Dermis microvascular lymphatic vessel endothelial cell (primary cell): ENCODE data around the gene MSL1. TPM values are rescaled to one million over a fixed set of nuclear protein-coding genes. Genes with fewer than 3 reads are reported as not detected.
"Not testable (repeated sequence)": the region's sequence is repeated elsewhere in the genome, so short reads cannot be mapped to it uniquely, and the experiment has no call there.

ENCODE experiments used
- DNase-seq, 2 donors: peaks; one replicate each; pipeline versions ENCODE4 v3.0.0 to v3.0.0-alpha.2; 2010; ENCODE audit warnings: low read depth in 2 of 2
- total RNA-seq: library from RNA; depleted of rRNA; stranded (reverse); fragments of >200 nt; gene quantifications from 2 replicates; pipeline ENCODE4 v1.2.1, GENCODE V29; 2014

The MSL1 gene
- total RNA-seq, 1 donor from 2014 or later, result 29.0 TPM

DNA sequence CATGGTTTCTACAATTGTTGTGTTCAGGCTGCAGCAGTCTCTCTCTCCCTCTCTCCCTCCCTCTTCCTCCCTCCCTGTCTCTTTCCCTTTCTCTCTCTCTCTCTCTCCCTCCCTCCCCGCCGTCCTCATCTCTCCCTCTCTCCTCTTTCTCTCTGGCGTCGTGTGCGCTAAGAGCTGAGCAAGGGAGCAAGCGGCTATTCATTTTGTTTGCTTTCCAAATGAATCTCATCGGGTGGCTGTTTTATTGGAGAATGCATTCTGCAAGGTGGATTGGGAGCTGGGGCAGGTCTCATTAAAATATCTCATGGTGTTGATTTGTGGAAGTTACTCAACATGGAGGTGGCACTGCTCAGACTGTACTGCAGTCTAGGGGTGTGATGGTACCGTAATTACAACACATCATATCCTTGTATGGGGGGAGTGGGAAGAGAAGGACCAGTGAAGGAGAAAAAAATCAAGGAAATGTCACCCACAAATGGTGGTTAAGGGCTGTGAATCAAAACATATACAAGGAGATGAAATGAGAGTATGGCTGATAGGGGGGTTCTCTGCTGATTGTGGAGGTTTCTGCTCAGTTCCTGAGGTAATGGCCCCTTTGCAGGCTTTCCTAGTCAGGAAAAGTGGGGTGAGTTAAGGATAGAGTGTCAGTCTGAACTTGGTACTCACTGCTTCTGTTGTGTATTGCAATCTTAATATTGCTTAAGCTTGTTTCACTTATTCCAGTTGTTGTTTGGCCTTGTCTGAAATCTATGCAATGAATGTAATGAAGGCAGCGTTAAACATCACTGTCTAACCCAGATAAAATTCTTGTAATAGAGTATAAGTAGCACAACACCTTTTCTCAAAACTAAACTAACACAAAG lies 2.7 kb downstream of the MSL1 start:
- no peak for DNase-seq

DNA sequence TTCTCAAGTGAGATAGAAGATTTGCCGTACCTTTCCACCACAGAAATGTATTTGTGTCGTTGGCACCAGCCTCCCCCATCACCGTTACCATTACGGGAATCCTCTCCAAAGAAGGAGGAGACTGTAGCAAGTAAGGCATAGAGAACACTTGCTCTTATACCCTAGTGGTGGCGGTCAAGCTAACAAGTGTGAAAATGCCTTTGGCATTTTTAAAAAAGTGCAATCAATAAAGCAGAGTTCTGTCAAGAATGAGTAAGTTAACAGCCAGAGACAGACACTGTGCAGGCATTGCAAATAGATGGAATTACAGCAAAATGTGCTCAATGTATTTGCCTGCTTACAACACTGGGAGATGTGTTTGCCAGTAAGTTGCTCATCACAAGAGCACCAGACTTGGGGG lies 7.7 kb downstream of the MSL1 start:
- DNase-seq, result no peak

DNA sequence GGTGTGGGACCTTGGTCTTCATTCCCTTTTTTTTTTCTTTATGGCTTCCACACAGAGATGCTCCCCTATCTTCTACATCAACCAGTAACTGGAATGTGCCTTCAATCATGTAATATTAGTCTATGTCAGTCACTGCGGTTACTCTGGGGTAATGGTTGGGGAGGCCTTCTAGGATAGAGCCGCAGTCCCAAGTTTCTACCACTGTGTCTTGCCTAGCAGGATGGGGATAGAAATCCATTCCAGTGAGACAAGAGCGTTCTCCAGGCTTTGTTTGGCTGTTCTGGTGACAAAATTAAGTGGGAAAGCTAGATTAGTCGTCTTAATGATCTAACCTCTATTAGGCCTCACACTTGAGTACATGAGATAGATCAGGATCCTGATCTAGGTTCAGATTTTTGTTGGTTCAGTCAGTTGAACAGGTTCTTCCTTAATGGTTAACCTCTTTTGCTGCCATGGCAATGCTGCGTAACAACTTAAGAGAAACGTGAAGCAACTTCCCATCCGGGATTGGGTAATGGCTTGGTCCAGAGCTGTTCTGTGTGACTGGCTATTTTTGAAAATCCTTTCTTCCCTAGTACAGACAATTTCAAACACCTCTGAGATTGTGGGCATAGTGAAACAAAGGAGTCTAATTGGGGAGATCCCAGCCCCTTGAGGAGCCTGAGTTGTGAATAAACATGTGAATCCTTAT lies 8.7 kb downstream of the MSL1 start:
- no peak for DNase-seq

- DNase-seq, result peak in 1 of 2 donors; percentile 38
Measured at GRCh38 chr17:40134184-40134583, 12.4 kb downstream of the MSL1 start.

DNA sequence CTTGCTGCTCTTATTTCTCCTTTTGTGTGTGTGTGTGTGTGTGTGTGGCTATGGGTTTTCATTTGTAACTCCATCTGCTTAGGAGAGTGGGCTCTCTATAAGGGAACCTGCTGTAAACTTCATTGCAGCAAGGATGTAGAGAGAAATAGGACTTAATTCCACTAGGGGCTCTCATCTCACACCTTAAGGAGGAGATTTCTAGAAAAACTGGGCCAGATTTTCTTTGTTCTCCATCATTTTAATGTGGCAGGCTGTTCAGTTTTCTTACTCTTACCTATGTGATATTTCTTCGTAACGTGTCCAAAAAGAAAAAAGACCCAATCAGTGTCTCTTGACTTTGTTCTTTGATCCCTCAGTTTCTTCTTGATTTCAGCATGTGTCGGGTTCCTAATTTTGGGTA lies 14.0 kb downstream of the MSL1 start:
- DNase-seq, result no peak

DNA sequence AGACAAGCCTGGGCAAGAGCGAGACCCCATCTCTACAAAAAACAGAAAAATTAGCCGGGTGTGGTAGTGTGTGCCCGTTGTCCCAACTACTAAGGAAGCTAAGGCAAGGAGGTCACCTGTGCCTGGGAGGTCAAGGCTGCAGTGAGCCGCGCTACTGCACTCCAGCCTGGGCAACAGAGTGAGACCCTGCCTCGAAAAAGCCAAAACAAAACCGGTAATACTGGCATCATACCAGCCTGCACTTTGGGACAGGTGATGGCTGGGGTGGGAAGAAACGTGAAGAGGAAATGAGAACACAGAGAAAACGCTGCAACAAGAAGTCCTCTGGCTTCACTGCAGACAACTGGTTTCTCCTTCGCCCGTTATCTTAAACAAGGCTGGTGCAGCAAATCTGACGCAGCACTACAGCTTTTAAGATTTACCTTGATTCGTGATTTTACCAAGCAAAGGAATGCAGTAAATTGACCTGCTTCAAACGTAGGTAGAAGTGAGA lies 17.8 kb downstream of the MSL1 start:
- no peak for DNase-seq

DNA sequence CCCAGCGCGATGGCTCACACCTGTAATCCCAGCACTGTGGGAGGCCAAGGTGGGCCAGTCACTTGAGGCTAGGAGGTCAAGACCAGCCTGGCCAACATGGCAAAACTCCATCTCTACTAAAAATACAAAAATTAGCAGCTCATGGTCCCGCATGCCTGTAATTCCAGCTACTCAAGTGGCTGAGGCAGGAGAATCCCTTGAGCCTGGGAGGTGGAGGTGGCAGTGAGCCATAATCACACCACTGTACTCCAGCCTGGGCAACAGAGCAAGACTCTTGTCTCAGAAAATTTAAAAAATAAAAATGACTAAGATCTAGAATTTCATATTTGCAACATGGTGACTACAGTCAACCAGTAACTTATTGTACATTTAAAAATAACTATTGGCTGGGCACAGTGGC lies 21.4 kb downstream of the MSL1 start:
- not testable (repeated sequence) for DNase-seq

- DNase-seq, result no peak
Measured at GRCh38 chr17:40145476-40145875, 23.7 kb downstream of the MSL1 start.

GRCh38 chr17:40148527-40148926 lies 26.8 kb downstream of the MSL1 start:
- DNase-seq, result no peak

DNA sequence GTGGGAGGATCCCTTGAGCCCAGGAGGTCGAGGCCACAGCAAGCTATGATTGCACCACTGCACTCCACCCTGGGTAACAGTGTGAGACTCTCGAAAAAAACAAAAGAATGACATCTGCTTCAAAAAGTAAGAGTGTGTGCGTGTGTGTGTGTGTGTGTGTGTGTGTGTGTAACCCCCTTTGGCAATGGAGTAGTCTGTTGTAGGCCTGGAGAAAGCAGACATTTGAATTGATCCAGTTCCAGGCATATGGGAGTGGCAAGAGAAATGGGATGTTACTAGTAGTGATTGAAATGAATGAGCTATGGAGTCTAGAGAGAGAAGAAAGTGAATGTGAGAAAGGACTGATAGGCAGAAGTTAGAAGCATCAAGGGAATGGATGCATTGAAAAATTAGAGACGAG lies 28.5 kb downstream of the MSL1 start:
- no peak for DNase-seq

GRCh38 chr17:40151414-40151963 lies 29.7 kb downstream of the MSL1 start:
- DNase-seq, result no peak

GRCh38 chr17:40153603-40154236 lies 31.9 kb downstream of the MSL1 start:
- no peak for DNase-seq

GRCh38 chr17:40157973-40158372 lies 36.2 kb downstream of the MSL1 start:
- no peak for DNase-seq

DNA sequence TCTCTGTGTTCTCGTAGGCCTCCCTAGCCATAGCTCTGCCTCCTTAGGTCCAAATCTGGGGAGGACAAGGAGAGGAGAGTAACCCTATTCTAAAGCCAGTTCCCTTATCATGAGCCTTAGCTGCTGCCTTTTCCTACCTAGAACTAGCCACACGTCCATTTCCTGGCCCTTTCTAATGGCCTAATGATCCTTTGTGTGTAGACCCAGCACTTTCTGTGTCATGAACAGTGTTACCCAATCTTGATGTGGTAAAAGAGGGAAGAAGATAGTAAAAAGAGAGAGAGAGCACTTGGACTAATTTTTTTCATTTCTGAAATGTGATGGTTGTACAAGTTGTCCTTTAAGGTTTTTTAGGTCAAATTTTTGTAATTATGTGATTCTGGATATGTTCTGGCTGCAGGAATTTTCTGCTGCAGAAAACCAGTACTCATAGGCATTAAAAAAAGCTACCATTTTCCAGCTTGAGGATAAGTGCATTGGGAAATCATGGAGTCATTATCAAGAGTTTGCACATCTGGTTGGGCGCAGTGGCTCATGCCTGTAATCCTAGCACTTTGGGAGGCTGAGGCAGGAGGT lies 36.8 kb downstream of the MSL1 start:
- no peak for DNase-seq

- DNase-seq, result no peak
Measured at GRCh38 chr17:40159456-40159855, 37.7 kb downstream of the MSL1 start.

- no peak for DNase-seq
Measured at GRCh38 chr17:40167685-40168261, 46.0 kb downstream of the MSL1 start.

DNA sequence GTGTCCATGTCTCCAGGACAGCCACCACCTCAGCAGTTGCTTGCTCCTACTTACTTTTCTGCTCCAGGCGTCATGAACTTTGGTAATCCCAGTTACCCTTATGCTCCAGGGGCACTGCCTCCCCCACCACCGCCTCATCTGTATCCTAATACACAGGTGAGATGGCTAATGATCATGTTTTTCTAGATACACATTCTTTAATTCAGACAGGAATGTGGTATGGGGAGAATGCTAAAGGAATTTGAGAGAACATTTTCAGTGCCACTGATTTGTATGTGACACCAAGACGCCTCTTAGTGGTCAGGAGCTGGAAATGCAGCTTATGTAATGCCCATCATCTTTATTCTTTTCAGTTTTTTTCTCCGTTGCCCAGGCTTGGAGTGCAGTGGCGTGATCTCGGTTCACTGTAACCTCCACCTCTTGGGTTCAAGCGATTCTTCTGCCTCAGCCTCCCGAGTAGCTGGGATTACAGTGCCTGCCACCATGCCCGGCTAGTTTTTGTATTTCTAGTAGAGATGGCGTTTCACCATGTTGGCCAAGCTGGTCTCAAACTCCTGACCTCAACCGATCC lies 46.6 kb downstream of the MSL1 start:
- DNase-seq, result peak; percentile 75 to 80

DNA sequence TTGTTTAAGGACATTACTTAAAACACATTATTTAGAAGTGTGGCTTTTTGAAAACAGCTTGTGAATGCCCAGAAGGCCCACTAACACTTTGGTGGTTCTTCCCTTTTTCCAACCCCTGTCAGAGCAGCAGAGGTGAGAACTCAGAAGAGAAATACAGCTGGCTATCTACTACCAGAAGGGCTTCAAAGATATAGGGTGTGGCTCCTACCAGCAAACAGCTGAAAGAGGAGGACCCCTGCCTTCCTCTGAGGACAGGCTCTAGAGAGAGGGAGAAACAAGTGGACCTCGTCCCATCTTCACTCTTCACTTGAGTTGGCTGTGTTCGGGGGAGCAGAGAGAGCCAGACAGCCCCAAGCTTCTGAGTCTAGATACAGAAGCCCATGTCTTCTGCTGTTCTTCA lies 48.6 kb downstream of the MSL1 start:
- no peak for DNase-seq

GRCh38 chr17:40171750-40172149 lies 50.0 kb downstream of the MSL1 start:
- DNase-seq, result no peak

DNA sequence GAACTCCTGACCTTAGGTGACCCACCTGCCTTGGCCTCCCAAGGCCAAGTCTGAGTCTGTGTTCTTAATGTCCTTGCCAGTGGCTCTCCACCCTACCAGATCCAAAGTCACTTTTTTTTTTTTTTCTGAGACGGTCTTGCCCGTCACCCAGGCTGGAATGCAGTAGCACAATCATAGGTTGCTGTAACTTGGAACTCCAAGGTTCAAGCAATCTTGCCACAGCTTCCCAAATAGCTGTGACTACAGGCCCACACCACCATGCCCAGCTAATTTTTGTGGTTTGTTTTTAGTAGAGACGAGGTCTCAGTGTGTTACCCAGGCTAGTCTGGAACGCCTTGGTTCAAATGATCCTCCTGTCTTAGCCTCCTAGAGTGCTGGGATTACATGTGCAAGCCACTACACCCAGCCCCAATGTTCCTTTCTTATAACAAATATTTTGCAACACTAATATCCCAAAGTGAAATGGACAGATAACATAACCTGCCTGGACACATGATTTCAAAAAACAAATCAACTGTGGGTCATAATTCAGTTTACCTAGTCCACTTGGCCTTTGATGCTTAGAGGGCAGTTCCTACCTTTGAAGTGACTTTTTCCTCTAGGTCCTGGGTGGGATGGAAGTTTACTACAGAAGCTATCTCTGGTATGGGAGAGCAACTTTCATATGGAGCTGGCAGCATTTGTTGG lies 51.5 kb downstream of the MSL1 start:
- DNase-seq, result no peak
